HG03439 (cell line): ENCODE measurements around the gene SLC16A10.

ENCODE experiments used
- ATAC-seq: cut with Tn5 transposase; IDR thresholded peaks from one replicate; pipeline ENCODE4 v1.9.1; 2021; ENCODE audit warnings: mild to moderate bottlenecking, moderate library complexity; ENCODE audit not compliant: unreplicated experiment

The SLC16A10 gene

DNA sequence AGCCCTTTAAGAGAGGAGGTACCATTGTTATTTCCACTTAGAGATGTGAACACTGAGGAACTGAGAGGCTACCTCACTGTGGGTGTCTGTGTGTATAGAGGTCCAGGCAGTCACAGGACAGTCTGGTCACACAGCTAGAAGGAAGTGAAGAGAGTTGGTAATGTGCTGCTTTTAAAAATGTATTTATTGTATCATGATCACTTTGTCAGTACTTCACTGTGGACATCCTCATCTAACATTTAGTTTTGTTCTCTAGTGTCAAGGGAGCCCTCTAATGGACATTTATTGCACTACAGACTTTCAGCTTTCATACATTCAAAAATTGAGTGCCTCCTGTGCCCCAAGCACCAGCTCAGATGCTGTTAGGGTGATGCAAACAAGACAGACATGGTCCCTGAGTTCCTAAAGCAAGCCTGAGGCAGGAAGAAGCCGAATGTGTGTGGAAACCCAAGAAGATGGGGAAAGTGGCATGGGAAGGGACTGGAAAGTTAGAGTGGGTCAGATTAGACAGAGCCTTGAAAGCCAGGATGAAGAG is 123.0 kb downstream of the SLC16A10 start:
- peak; percentile 61 for ATAC-seq

DNA sequence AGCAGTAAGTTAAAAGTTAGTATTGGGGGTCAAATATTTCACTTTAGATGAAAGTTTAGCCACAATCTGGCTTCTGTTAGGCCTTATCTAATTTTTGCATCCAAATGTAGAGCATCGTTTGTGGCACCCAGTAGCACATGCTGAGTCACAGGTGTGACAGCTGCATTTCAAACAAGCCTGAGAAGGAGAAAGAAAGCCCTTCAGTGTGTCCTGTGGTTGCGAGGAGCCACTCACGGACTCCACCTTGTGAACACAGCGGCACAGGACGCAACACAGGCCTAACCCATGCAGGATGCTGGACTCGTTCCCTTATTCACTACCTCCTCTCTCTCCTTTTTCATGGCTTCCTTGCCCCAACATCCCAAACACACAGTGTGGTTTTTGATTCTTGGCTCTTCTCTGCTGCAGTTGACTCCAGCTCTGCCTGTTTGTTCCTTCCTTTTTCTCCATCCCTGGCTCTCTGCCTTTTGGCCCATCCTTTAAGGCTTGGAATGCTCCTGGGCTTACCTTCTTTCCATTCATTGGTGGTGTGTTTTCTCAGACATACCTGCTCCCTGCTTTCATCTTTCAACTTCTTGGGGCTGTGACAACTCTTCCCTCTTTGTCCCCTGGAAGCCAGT is 124.2 kb downstream of the SLC16A10 start:
- no peak for ATAC-seq

GRCh38 chr6:111212625-111213024 is 125.3 kb downstream of the SLC16A10 start:
- no peak for ATAC-seq

DNA sequence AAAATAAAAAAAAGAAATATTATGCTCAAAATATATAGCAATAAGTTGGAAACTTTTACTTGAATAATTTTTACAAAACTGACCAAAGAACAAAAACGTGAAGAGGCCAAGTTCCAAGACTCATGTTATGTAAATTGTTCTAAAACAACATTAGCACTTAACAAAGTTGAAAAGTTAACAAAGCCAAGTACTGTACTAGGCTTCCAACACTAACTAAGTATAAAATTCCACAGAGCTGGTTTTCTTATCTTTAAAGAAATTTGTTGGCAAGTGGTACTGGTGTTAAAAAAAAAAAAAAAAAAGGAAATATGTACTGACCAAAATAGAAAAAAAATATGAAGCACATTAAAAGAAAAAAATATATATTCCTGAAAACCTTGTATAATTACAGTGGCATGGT is 127.8 kb downstream of the SLC16A10 start:
- no peak for ATAC-seq

DNA sequence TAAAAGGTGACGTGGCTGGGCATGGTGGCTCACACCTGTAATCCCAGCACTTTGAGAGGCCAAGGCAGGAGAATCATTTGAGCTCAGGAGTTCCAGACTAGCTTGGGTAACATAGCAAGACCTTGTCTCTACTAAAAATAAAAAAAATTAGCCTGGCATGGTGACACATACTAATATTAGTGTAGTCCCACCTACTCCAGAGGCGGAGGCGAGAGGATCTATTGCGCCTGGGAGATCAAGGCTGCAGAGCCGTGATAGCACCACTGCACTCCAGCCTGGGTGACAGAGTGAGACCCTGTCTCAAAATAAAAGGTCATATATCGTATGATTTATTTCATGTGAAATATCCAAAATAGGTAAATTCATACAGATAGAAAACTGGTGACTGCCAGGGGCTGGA is 132.5 kb downstream of the SLC16A10 start:
- ATAC-seq, result no peak

DNA sequence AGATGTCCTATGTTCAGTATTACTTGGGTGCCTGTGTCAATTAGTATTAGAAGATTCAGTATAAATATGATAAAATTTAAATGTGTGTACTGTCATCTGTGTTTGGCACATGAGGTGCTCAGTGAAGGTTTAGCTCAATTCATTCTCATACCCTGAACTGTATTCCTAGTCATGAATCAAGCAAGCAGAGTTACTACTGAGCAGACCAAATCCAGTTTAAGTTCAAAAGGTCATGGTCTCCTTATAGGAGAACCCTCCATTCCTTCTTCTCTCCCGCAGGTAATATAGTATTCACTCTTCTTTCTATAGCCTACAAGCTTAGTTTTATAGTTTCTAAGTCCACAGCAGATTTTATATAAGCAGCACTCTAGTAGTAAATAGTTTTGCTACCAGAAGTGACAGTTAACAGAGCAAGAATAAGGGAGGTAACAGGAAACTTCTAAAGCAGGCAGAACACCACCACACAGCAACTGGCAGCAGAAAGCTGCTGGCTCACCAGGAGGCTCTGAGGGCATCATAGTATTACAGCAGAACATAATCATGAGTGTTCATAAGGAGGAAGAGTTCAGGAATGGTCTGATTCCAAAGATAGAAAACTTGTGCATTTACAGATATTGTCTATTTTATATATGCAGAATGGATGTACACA is 133.2 kb downstream of the SLC16A10 start:
- ATAC-seq, result no peak

DNA sequence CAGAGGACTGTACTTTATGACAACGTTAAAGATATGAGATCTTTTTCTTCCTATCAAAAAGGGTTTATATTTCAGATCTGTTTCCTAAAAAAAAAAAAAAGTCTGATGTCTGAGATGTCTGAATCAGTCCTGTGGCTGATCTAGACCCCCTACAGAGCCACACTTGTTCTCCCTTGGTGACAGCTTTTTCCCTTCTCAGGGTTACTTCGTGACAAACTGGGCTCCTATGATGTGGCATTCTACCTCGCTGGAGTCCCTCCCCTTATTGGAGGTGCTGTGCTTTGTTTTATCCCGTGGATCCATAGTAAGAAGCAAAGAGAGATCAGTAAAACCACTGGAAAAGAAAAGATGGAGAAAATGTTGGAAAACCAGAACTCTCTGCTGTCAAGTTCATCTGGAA is 134.5 kb downstream of the SLC16A10 start:
- no peak for ATAC-seq

DNA sequence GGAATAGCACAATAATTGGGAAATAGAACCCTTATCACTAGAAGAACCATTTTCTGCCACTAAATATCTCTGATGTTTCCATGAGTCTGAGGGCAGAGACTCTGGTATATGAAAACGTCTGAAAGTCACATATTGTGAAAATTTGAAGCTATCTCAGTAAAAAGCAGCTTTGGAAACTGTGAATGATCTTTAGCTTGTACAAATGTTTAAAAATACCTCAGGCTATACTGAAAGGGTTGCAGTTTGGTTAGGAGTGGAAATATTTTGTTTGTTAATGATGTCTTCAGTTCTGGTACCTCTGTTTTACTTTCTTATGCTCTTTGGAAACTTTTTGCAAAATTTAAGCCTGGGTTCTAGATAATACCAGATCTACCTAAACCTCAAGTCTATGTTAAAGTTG is 135.0 kb downstream of the SLC16A10 start:
- ATAC-seq, result peak; percentile 67

GRCh38 chr6:111228094-111228493 is 140.8 kb downstream of the SLC16A10 start:
- ATAC-seq, result no peak

GRCh38 chr6:111230351-111231089 is 143.2 kb downstream of the SLC16A10 start:
- no peak for ATAC-seq

GRCh38 chr6:111231090-111231459 is 143.8 kb downstream of the SLC16A10 start:
- no peak for ATAC-seq

GRCh38 chr6:111237852-111238251 is 150.5 kb downstream of the SLC16A10 start:
- ATAC-seq, result no peak

DNA sequence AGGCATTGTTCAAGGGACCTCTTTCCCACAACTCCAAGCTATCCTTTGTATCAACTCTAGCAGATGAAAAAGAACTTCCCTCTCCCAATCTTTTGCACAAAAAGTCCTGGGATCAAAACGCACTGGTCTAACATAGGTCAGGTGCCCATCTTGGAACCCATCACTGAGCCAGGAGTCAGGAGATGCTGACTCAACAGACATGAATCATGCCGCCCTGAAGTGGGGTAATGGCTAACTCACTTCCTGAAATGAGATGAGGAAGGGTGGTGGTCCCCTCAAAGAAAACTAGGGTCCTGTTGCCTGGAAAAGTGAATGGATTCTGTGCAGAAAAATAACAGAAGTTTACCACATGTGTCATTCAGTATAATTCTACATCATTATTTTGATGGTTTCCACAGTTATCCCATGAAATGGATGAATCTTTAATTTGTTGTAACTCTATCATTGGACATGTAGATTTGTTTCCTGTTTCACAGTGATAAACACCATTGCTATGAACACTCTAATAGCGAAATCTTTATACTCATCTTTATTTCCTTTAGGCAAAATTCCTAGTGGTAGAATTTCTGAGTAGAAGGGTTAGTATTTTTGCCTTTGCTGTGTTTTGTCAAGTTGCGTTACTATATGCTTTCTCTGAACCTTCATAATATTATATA is 151.3 kb downstream of the SLC16A10 start:
- ATAC-seq, result no peak

- ATAC-seq, result no peak
Observed at GRCh38 chr6:111239461-111239860, 152.2 kb downstream of the SLC16A10 start.

GRCh38 chr6:111242452-111242851 is 155.1 kb downstream of the SLC16A10 start:
- ATAC-seq, result no peak

- no peak for ATAC-seq
Observed at GRCh38 chr6:111243095-111243494, 155.8 kb downstream of the SLC16A10 start.

GRCh38 chr6:111248789-111249188 is 161.5 kb downstream of the SLC16A10 start:
- ATAC-seq, result no peak

DNA sequence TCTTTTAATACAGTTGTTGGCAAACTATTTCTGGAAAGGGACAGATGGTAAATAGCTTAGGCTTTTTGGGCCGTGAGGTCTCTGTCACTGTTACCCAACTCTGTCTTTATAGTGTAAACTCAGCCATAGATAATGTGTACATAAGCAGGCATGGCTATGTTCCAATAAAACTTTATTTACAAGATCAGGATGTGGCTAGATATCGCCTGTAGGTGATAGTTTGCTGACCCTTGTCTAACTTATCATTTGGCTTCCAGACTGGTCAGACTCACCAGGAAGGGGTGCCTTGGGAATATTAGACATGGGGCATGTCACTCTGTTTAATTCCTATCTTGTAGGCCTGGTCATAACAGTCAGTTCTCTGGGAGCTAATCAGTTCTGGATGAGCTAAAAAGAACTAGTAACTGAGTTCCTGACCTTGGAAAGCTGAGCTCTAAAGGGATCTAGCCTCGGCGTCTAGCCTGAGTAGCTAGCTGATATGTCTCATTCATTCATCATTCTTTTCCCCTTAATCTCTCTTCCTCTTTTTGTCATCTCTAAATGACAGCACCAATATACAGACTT is 163.6 kb downstream of the SLC16A10 start:
- no peak for ATAC-seq

- ATAC-seq, result no peak
Observed at GRCh38 chr6:111252726-111253125, 165.4 kb downstream of the SLC16A10 start.

GRCh38 chr6:111254004-111254778 is 166.9 kb downstream of the SLC16A10 start:
- ATAC-seq, result no peak
